Measurements from ENCODE around the gene TREML2.

Gene TREML2

DNA sequence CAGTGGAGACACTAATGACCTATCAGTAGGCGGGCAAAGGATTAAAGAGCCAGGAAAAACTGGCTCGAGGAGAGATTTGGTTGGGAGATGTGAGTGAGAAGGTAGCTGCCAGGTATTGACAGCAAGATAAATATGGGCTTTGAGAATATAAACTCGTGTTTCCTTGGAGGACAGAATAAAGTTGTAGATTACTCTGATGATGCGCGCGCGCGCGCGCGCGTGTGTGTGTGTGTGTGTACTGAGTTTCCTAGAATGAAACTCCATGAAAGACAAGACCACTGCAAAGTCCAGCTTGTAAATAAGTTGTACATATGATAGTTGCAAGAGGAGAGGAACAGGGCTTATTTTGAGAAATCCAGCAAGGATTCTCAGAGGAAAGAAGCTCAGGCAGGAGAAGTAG lies 24.8 kb downstream of the TREML2 start:
- no peak for DNase-seq (ENCODE audit: low spot score)

- DNase-seq (ENCODE audit: low spot score): no peak
These were observed 25.9 kb downstream of the TREML2 start for GRCh38 chr6:41175084-41175483.

GRCh38 chr6:41174610-41175009 lies 26.3 kb downstream of the TREML2 start:
- no peak for DNase-seq (ENCODE audit: low spot score)

DNA sequence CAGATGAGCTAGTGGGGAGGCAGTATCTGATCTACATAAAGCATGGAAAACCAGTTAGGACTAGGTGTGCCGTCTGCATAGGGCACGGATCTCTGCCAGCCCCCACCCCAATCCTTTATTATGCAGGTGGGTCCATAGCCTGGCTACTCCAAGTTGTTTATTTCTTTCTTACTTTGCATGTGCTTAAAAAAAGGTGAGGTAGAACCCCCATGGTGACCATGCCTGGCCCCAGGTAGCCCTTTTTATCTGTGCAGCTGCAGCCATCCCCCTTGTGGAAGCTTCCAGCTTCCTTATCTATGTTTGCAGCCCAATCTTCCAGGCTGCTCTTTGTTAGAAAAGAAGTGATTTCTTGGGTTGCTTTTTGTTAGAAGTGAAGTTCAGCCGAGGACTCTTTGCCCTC lies 29.0 kb downstream of the TREML2 start:
- DNase-seq (ENCODE audit: low spot score): no peak

GRCh38 chr6:41170547-41171160 lies 30.3 kb downstream of the TREML2 start:
- no peak for DNase-seq (ENCODE audit: low spot score)

DNA sequence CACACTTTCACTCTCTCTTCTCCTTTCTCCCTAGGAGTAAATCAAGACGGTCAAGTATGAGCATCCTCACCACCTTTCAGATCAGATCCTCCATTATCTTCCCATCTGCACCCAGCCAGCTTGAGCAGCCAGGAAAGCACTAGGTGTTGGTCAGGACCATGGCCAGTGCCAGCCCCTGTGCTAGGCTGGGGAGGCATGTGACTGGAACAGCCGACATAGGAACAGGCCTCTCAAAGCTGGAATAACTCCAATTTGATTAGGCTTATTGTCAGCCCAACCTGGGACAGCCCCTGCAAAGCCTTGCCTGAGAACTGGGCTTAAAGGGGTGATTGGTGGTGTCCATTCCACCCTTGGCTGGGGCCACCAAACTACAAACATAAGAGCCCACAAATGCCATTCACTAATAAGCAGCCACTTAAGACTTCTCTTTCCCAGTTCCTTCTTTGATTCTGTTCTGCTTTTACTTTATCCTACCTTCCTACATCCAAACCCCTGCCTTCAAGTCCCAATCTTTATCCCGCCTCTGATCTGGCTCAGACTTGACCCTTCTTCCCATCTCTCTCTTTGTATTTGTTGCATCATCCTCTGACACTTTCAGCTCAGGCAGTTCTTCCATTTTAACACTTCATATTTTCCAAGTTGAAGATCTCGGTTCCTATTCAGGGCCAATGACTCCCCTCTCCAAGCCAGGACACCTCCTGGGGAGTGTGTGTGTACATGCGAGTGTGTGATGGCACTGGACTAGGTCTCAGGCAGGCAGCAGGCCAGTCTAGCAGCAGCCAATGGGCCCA lies 33.6 kb downstream of the TREML2 start:
- peak; percentile 19 for DNase-seq (ENCODE audit: low spot score)

DNA sequence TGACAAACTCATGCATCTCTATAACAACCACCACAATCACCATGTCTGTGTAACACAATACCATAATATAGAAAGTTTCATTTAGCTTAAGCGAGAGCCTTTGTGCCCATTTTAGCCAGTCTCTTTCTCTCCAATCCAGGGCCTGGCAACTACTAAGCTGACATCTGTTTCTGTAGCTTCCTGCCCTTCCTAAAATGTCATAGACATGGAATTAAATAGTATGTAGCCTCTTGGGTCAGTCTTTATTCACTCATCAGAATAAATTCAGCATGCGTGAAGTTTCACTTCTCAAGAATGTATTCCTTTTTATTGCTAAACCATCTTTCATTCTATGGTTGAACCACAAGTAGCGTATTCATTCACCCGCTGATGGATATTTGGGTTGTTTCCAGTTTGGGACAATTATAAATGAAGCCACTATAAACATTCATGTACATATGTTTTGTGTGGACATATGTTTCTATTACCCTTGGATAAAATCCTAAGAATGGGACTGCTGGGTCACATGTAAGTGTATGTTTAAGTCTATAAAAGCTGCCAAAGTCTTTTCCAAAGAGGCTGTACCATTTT lies 36.3 kb downstream of the TREML2 start:
- DNase-seq (ENCODE audit: low spot score): no peak

- no peak for DNase-seq (ENCODE audit: low spot score)
These were observed 37.6 kb downstream of the TREML2 start for GRCh38 chr6:41163419-41163717.

DNA sequence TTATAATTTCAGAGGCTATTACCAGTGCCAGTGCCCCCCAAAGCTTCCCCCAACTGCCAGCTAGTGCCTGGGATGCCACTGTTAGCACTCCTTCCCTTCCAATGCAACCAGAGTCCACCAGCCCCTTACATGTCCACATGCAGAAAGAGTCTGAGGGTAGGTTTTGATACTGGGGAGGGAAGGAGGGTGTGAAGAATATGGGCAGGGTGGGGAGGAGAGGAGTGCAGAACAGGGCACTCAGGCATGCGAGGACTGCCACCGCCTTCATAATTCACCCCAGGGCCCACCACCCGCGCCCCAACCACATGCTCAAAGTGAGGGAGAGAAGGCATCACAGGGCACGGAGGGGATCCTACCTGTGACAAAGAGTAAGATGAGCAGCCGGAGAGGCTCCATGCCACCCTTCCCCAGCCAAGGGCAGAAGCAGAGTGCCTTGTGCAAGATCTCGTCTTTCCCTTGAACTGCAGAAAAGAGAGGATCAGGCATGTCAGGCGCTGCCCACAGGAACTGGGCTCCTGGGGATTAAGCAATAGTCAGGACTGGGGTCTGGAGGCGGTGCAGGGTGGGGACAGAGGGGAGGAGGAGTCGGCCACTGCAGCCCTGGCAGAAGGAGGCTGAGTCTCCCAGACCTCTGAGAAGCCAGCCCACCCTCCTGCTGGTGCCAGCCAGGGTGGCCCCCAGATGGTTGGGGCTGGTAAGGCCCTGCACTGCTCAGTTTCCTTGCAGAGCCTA lies 38.1 kb downstream of the TREML2 start, which contains the start of gene TREM2:
TSS of gene TREM2 (minus strand) at position 430 of the 732 bp plus-strand sequence. CDS start at position 396, 34 bp downstream.
- DNase-seq (ENCODE audit: low spot score): no peak

DNA sequence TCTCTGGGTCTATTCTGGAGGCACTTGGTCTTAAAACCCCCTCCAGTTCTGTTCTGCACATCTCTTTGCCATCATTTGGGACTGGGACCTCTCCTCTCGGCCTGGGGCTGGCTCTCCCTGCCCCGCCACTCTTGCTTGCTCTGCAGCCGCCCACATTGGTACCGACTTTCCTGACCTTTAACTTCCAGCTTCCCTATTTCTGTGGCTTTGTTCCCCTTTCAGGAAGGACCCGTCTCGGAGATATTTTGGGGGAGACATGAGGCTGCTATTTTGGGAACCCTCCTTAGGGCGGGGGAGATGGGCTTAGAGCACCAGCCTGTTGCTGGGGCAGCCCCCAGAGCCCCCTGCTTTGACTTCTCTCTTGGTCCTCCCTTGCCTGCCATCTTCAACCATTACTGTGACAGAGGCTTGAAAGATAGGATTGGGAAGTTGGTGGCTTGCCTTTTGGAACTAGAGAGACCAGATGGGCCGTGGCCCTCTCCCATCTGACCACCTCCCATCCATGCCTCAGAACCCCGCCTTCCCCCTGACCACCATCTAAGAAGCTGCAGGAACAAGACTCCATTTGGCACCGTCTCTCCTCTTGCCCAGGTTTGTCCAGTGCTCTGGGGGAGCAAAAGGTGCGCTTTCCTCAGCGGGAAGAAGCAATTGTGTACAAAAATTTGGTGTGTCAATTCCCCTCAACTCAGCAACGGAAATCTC lies 38.9 kb downstream of the TREML2 start:
- DNase-seq (ENCODE audit: low spot score): no peak

DNA sequence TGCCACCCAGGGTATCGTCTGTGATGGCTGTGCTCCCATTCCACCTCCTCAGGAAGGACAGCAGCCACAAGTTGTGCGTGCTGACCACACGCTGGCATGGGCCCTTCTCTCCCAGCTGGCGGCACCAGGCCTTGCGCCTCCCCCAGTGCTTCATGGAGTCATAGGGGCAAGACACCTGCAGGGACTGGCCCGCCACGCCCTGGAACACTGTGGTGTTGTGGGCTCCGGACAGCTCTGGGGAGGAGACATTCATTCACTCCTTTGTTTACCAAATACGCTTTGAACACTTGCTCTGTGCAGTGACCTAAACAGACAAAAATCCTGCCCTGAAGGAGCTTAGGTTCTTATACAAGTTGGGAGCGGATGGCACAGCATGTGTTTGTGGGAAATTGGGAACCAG lies 39.6 kb downstream of the TREML2 start:
- no peak for DNase-seq (ENCODE audit: low spot score)

GRCh38 chr6:41160933-41161332 lies 40.0 kb downstream of the TREML2 start:
- no peak for DNase-seq (ENCODE audit: low spot score)

- no peak for DNase-seq (ENCODE audit: low spot score)
These were observed 41.4 kb downstream of the TREML2 start for GRCh38 chr6:41159415-41160082.

DNA sequence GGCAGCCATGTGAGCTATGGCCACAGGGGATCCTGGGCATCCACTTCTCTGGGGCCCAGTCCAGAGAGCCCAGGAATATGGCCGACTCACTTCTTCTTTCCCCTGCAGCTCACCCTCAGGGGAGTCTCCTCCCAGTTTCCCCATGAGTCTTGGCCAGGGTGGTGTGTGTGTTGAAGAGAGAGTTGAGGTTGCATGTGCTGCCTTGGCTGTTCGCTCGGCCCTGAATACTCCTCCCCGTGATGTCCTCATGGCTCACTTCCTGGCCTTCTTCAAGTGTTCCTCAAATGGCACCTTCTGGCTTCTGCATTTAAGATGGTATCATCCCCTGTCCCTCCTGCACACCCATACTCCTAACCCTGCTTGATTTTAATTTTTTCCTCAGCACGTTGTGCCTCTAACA lies 43.6 kb downstream of the TREML2 start:
- no peak for DNase-seq (ENCODE audit: low spot score)

- DNase-seq (ENCODE audit: low spot score): no peak
These were observed 44.2 kb downstream of the TREML2 start for GRCh38 chr6:41156771-41157170.

- no peak for DNase-seq (ENCODE audit: low spot score)
These were observed 44.9 kb downstream of the TREML2 start for GRCh38 chr6:41156001-41156400.

DNA sequence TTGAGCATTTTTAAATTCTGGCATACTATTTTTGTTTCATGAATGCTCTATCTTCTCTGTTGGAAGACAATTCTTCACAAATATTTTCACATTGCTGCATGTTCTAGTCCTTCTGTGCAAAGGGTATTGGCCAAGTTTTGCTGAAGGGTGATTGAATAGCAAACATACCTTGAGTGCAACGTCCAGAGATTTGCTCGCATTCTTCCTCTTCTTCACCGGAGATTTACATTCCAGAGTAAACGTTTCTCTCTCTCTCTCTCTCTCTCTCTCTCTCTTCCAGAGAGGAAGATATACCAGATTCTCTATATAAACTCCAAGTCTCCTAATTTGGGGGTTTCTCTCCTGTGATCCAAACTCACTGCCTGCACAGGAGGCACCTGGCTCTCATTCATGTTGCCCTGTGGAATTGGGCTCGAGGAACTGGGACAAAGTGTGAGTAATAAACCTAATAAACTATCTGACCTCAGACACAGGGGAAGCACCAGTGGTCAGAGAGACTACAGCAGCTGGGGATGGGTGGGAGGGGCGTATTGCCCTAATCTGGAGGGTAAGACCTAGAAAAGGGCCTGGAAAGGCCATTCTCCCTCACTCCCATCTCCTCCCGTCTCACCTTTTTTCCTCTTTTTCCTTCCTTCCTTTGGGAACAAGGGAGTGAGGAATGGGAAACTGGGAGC lies 45.7 kb downstream of the TREML2 start:
- DNase-seq (ENCODE audit: low spot score): no peak

GRCh38 chr6:41153992-41154625 lies 46.8 kb downstream of the TREML2 start, which contains the start of gene TREML1:
TREML1 (minus strand) TSS chr6:41154347; CDS start chr6:41154288, 59 bp downstream.
- no peak for DNase-seq (ENCODE audit: low spot score)

- no peak for DNase-seq (ENCODE audit: low spot score)
These were observed 47.5 kb downstream of the TREML2 start for GRCh38 chr6:41153451-41153850.

DNA sequence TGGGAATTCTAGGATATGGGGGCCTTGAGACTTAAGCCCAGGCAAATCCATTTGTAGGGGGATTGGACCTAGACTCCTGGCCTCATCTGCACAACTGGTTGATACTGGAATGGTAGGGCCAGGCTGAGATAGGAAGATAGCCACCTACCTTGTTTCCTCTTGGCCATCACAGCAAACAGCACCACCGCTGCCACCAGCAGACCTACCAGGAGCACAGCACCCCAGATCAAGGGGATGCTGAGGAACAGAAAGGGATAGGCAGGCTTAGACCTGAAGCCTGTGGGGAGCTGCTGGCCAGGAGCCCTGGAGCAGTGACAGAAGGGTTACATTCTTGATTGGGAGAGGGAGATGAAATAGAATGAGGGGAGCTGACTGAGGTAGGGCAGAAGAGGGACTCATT lies 50.3 kb downstream of the TREML2 start:
- DNase-seq (ENCODE audit: low spot score): no peak

All from AG08395 (cell line).